GM23338 (cell line): ENCODE results near the gene SRGAP1. TPM values are rescaled to one million over a fixed set of nuclear protein-coding genes. Genes with fewer than 3 reads are reported as not detected.

Experiments used
- ATAC-seq: fragments of 200-7000 bp; cut with Tn5 transposase; 3 replicates; pipeline ENCODE4 v1.9.1; 2020
- DNase-seq: peaks from one replicate; pipeline ENCODE4 v3.0.0-alpha.2; 2015; ENCODE audit warnings: low spot score
- H2AFZ ChIP-seq: fragments of 200-600 bp; sonication (generic); 2 replicates; pipeline ENCODE4 v1.8.0; 2016; ENCODE audit warnings: antibody characterized with exemption, mild to moderate bottlenecking, moderate library complexity
- H3F3A ChIP-seq: fragments of 200-600 bp; sonication (generic); replicated peaks from 2 replicates; pipeline ENCODE4 v1.8.0; 2017; ENCODE audit warnings: antibody characterized with exemption, mixed run types, low read depth
- H3K27ac ChIP-seq: fragments of 200-600 bp; sonication (generic); 2 replicates; pipeline ENCODE4 v1.6.1; 2016; ENCODE audit warnings: low read depth
- H3K27me3 ChIP-seq: fragments of 200-600 bp; sonication (generic); 2 replicates; pipeline ENCODE4 v1.8.0; 2016; ENCODE audit warnings: mild to moderate bottlenecking, mixed run types, moderate library complexity; ENCODE audit not compliant: insufficient read depth
- H3K36me3 ChIP-seq: fragments of 200-600 bp; sonication (generic); 2 replicates; pipeline ENCODE4 v1.8.0; 2016; ENCODE audit warnings: mild to moderate bottlenecking; ENCODE audit not compliant: insufficient read depth
- H3K4me1 ChIP-seq: fragments of 200-600 bp; sonication (generic); 2 replicates; pipeline ENCODE4 v1.8.0; 2016; ENCODE audit warnings: mild to moderate bottlenecking, moderate library complexity; ENCODE audit not compliant: insufficient read depth
- H3K4me2 ChIP-seq: fragments of 200-600 bp; sonication (generic); 2 replicates; pipeline ENCODE4 v1.7.1; 2017; ENCODE audit warnings: mixed run types
- H3K4me3 ChIP-seq: fragments of 200-600 bp; sonication (generic); 2 replicates; pipeline ENCODE4 v1.6.1; 2016; ENCODE audit warnings: mixed run types
- H3K79me2 ChIP-seq: fragments of 200-600 bp; sonication (generic); replicated peaks from 2 replicates; pipeline ENCODE4 v1.8.0; 2017; ENCODE audit warnings: mild to moderate bottlenecking; ENCODE audit not compliant: insufficient read depth
- H3K9me2 ChIP-seq: fragments of 200-600 bp; sonication (generic); 2 replicates; pipeline ENCODE4 v1.8.0; 2017; ENCODE audit not compliant: insufficient read depth
- H4K20me1 ChIP-seq: fragments of 200-600 bp; sonication (generic); replicated peaks from 2 replicates; pipeline ENCODE4 v1.8.0; 2017; ENCODE audit warnings: mild to moderate bottlenecking; ENCODE audit not compliant: insufficient read depth
- H3K27ac Mint-ChIP-seq: 2 replicates; pipeline ENCODE4 v1.8.0; 2020; ENCODE audit warnings: inconsistent platforms, mild to moderate bottlenecking, moderate library complexity, mixed read lengths
- H3K27me3 Mint-ChIP-seq: 3 replicates; pipeline ENCODE4 v1.8.0; 2022; ENCODE audit warnings: low read depth, mild to moderate bottlenecking, moderate library complexity, mixed read lengths, inconsistent platforms; ENCODE audit not compliant: insufficient read depth, poor library complexity
- H3K36me3 Mint-ChIP-seq: 3 replicates; pipeline ENCODE4 v1.8.0; 2021; ENCODE audit warnings: low read depth, mild to moderate bottlenecking, inconsistent platforms, moderate library complexity, mixed read lengths
- H3K4me1 Mint-ChIP-seq: 3 replicates; pipeline ENCODE4 v1.8.0; 2020; ENCODE audit warnings: mild to moderate bottlenecking, inconsistent platforms, mixed read lengths
- H3K4me3 Mint-ChIP-seq: 3 replicates; pipeline ENCODE4 v1.8.0; 2021; ENCODE audit warnings: moderate library complexity, mild to moderate bottlenecking, inconsistent platforms, mixed read lengths
- H3K9me3 Mint-ChIP-seq: 3 replicates; pipeline ENCODE4 v1.8.0; 2020; ENCODE audit warnings: moderate library complexity, mild to moderate bottlenecking, inconsistent platforms, mixed read lengths
- CREB1 ChIP-seq: fragments of 250-450 bp; sonication (Bioruptor Pico); IDR thresholded peaks from 2 replicates; pipeline ENCODE4 v1.5.0; 2020; ENCODE audit warnings: low read depth, mild to moderate bottlenecking, moderate library complexity
- CTCF ChIP-seq, 2 experiments: fragments of 200-600 bp in 1 of 2; sonication (generic) in 1 of 2; conservative IDR thresholded peaks; 2 replicates each; pipeline versions ENCODE4 v1.5.1 to v1.6.1; 2016 to 2017; ENCODE audit warnings: antibody characterized with exemption in 2 of 2, low read depth in 2 of 2, mild to moderate bottlenecking in 2 of 2, moderate library complexity in 1 of 2
- EZH2phosphoT487 ChIP-seq: fragments of 200-600 bp; sonication (generic); IDR thresholded peaks from one replicate; pipeline ENCODE4 v1.8.1; 2018; ENCODE audit warnings: antibody characterized with exemption; ENCODE audit not compliant: unreplicated experiment
- JUNB ChIP-seq: IDR thresholded peaks from one replicate; pipeline ENCODE4 v1.6.1; 2016; ENCODE audit warnings: antibody characterized with exemption; ENCODE audit not compliant: unreplicated experiment
- POLR2AphosphoS5 ChIP-seq: IDR thresholded peaks from 2 replicates; pipeline ENCODE4 v1.6.1; 2016; ENCODE audit warnings: antibody characterized with exemption, low read depth
- STAT1 ChIP-seq: IDR thresholded peaks from one replicate; pipeline ENCODE4 v1.6.1; 2016; ENCODE audit warnings: antibody characterized with exemption; ENCODE audit not compliant: unreplicated experiment
- ZNF114 ChIP-seq: fragments of 250-450 bp; sonication (Bioruptor Pico); IDR thresholded peaks from 2 replicates; pipeline ENCODE4 v1.5.0; 2020; ENCODE audit warnings: mild to moderate bottlenecking, moderate library complexity
- ZNF331 ChIP-seq: fragments of 250-450 bp; sonication (Bioruptor Pico); IDR thresholded peaks from 2 replicates; pipeline ENCODE4 v1.5.0; 2020; ENCODE audit warnings: low read depth, mild to moderate bottlenecking, moderate library complexity
- ZNF462 ChIP-seq: fragments of 250-450 bp; sonication (Bioruptor Pico); IDR thresholded peaks from 2 replicates; pipeline ENCODE4 v1.5.0; 2020; ENCODE audit warnings: mild to moderate bottlenecking, moderate library complexity
- polyA plus RNA-seq: library from polyadenylated mRNA; unstranded; fragments of >200 nt; fragmentation: Nextera tagmentation; extraction: Ambion mirVana; gene quantifications from 2 replicates; pipeline ENCODE4 v1.2.1, GENCODE V29; 2016
- total RNA-seq: library from RNA; depleted of rRNA; stranded (reverse); fragments of >200 nt; shearing (Covaris generic); gene quantifications from 2 replicates; pipeline ENCODE4 v1.2.3, GENCODE V29; 2014
- TF ChIP-seq, protein P1 (sequence below): IDR thresholded peaks from 2 replicates; pipeline ENCODE4 v1.6.1; 2016; ENCODE audit warnings: antibody characterized with exemption
- TF ChIP-seq, protein P2 (sequence below): IDR thresholded peaks from one replicate; pipeline ENCODE4 v1.6.1; 2018; ENCODE audit warnings: antibody characterized with exemption; ENCODE audit not compliant: unreplicated experiment

The SRGAP1 gene
- total and polyA plus RNA-seq, 2 experiments from 2014 or later: 6.1 to 8.1 TPM

GRCh38 chr12:63994704-63995103, 150.2 kb downstream of the SRGAP1 start:
- no peaks in the 10 kb centered on the region for H3K27me3 Mint-ChIP-seq
- TF ChIP-seq POLR2AphosphoS5 (no peak), ZNF114 (no peak), ZNF462 (no peak), STAT1 (no peak), EZH2phosphoT487 (no peak), CREB1 (CRISPR knock-in tag) (no peak), CTCF (conservative IDR thresholded peaks at IDR 0.05; ENCODE audit: low read depth in 2 of 2) (no peak), JUNB (no peak), ZNF331 (no peak)
- TF ChIP-seq, protein P1, sequence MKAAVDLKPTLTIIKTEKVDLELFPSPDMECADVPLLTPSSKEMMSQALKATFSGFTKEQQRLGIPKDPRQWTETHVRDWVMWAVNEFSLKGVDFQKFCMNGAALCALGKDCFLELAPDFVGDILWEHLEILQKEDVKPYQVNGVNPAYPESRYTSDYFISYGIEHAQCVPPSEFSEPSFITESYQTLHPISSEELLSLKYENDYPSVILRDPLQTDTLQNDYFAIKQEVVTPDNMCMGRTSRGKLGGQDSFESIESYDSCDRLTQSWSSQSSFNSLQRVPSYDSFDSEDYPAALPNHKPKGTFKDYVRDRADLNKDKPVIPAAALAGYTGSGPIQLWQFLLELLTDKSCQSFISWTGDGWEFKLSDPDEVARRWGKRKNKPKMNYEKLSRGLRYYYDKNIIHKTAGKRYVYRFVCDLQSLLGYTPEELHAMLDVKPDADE: no peak
- TF ChIP-seq, protein P2, sequence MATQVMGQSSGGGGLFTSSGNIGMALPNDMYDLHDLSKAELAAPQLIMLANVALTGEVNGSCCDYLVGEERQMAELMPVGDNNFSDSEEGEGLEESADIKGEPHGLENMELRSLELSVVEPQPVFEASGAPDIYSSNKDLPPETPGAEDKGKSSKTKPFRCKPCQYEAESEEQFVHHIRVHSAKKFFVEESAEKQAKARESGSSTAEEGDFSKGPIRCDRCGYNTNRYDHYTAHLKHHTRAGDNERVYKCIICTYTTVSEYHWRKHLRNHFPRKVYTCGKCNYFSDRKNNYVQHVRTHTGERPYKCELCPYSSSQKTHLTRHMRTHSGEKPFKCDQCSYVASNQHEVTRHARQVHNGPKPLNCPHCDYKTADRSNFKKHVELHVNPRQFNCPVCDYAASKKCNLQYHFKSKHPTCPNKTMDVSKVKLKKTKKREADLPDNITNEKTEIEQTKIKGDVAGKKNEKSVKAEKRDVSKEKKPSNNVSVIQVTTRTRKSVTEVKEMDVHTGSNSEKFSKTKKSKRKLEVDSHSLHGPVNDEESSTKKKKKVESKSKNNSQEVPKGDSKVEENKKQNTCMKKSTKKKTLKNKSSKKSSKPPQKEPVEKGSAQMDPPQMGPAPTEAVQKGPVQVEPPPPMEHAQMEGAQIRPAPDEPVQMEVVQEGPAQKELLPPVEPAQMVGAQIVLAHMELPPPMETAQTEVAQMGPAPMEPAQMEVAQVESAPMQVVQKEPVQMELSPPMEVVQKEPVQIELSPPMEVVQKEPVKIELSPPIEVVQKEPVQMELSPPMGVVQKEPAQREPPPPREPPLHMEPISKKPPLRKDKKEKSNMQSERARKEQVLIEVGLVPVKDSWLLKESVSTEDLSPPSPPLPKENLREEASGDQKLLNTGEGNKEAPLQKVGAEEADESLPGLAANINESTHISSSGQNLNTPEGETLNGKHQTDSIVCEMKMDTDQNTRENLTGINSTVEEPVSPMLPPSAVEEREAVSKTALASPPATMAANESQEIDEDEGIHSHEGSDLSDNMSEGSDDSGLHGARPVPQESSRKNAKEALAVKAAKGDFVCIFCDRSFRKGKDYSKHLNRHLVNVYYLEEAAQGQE: no peak
- no peaks in the 10 kb centered on the region for H3K27me3 ChIP-seq
- H3K4me3 Mint-ChIP-seq: no peak overlapping the region
- H3K9me2 ChIP-seq: no peaks in the 10 kb centered on the region
- no peak overlapping the region for H3K27ac Mint-ChIP-seq
- no peaks in the 10 kb centered on the region for H3K79me2 ChIP-seq
- H4K20me1 ChIP-seq: no peaks in the 10 kb centered on the region
- H3K4me1 Mint-ChIP-seq: peaks cover 19% of the 10 kb centered on the region; the same call in 2 of the 3 replicates
- ATAC-seq (no peak), DNase-seq (no peak)
- no peaks in the 10 kb centered on the region for H3K36me3 ChIP-seq
- no peak overlapping the region for H2AFZ ChIP-seq
- H3K4me3 ChIP-seq: no peak overlapping the region
- H3K9me3 Mint-ChIP-seq: no peaks in the 10 kb centered on the region
- H3F3A ChIP-seq: no peaks in the 10 kb centered on the region
- no peak overlapping the region for H3K4me2 ChIP-seq
- peaks cover 10% of the 10 kb centered on the region for H3K4me1 ChIP-seq
- no peak overlapping the region for H3K27ac ChIP-seq
- H3K36me3 Mint-ChIP-seq: no peaks in the 10 kb centered on the region
